ENCODE data around the gene NCS1.
"Not testable (repeated sequence)": the region's sequence is repeated elsewhere in the genome, so short reads cannot be mapped to it uniquely, and the experiment has no call there.

Gene NCS1

DNA sequence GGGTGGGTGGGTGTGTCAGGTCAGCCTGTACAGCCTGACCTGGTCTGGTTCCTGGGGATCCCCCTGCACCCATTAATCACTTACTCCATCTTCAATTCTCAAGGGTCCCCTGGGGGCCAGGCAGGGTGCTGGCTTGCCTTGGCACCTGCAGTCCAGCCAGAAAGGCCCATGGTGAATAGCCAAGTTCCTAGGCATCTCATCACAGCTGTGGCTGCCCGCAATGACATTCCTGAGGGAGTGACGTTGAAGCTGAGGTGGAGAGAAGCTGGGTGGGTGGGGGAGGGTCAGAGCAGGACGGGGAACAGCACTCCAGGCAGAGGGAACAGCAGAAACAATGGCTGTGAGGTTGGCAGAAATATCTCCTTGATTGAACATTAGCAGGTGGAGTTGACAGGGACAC, 103.9 kb downstream of the NCS1 start:
- TF ChIP-seq, protein P1, sequence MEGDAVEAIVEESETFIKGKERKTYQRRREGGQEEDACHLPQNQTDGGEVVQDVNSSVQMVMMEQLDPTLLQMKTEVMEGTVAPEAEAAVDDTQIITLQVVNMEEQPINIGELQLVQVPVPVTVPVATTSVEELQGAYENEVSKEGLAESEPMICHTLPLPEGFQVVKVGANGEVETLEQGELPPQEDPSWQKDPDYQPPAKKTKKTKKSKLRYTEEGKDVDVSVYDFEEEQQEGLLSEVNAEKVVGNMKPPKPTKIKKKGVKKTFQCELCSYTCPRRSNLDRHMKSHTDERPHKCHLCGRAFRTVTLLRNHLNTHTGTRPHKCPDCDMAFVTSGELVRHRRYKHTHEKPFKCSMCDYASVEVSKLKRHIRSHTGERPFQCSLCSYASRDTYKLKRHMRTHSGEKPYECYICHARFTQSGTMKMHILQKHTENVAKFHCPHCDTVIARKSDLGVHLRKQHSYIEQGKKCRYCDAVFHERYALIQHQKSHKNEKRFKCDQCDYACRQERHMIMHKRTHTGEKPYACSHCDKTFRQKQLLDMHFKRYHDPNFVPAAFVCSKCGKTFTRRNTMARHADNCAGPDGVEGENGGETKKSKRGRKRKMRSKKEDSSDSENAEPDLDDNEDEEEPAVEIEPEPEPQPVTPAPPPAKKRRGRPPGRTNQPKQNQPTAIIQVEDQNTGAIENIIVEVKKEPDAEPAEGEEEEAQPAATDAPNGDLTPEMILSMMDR (IDR thresholded peaks at IDR 0.05; ENCODE audit: extremely low read depth, insufficient read depth, missing control alignments), result no peak
- in situ Hi-C loops (cut with MboI; ENCODE audit: low pct_unique_long_range_greater_than_20kb, low sequenced_read_pairs, unreplicated experiment), result no loop called here
- DNase-seq (ENCODE audit: low spot score), result no peak

DNA sequence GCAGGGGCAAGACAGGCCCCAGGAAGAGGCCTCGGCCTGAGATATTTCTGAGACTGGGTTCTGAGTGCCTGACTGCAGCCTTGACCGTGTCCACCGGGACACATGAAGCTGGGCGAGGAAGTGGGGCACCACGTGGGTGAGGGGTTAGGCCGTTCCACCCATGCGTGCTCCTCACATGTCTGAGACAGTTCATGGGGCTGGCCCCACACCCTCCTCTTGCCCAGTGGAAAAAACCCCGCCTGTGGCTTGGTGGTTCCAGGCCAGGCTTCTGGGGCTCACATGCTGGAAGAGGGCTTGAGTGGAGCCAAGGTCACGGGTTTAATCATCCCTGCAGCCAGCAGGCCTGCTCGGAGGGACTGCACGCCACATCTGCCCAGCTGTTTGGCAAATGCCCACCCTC, 104.8 kb downstream of the NCS1 start:
- TF ChIP-seq, protein P1 (IDR thresholded peaks at IDR 0.05; ENCODE audit: extremely low read depth, insufficient read depth, missing control alignments), result no peak
- DNase-seq (ENCODE audit: low spot score), result no peak
- in situ Hi-C loops (cut with MboI; ENCODE audit: low pct_unique_long_range_greater_than_20kb, low sequenced_read_pairs, unreplicated experiment), result no loop called here

DNA sequence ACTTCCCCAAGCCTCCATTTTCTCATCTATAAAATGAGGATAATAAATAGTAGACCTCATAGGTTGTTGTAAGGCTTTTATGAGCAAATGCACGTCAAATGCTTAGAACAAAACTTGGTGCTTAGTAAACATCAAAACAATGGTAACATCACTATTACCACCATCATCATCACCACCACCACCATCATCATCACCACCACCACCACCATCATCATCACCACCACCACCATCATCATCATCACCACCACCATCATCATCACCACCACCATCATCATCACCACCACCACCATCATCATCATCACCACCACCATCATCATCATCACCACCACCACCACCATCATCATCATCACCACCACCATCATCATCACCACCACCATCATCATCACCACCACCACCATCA, 105.3 kb downstream of the NCS1 start:
- in situ Hi-C loops (cut with MboI; ENCODE audit: low pct_unique_long_range_greater_than_20kb, low sequenced_read_pairs, unreplicated experiment); DNase-seq (ENCODE audit: low spot score): not testable (repeated sequence)

DNA sequence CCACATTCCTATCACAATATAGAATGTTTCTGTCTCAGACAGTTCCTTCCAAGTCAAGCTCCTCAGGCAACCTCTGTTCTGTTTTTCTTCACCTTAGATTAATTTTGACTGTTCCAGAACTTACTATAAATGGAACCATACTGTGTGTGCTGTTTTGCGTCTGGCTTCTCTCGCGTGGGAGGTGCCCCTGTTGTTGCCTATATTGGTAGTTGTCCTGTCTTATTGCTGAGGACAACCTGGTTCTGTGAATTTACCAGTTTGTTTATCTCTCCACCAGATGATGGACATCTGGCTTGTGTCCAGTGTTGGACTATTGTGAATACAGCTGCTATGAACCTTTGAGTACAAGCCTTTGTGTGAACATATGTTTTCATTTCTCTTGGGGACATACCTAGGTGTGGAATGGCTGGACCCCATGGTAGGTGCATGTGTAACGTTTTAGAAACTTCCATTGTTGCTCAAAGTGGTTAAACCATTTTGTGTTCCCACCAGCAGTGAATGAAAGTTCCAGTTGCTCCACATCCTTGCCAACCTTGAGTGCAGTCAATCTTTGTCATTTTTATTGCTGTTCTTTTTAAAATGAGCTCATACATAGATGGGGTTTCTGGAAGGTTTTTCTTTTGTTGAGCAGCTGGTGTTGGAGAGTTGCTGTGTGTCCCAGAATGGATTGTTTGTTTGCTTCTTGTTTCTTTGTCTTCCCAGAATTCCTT, 111.5 kb downstream of the NCS1 start:
- no peak for DNase-seq (ENCODE audit: low spot score)
- in situ Hi-C loops (cut with MboI; ENCODE audit: low pct_unique_long_range_greater_than_20kb, low sequenced_read_pairs, unreplicated experiment), result no loop called here
- TF ChIP-seq, protein P1 (IDR thresholded peaks at IDR 0.05; ENCODE audit: extremely low read depth, insufficient read depth, missing control alignments), result no peak

DNA sequence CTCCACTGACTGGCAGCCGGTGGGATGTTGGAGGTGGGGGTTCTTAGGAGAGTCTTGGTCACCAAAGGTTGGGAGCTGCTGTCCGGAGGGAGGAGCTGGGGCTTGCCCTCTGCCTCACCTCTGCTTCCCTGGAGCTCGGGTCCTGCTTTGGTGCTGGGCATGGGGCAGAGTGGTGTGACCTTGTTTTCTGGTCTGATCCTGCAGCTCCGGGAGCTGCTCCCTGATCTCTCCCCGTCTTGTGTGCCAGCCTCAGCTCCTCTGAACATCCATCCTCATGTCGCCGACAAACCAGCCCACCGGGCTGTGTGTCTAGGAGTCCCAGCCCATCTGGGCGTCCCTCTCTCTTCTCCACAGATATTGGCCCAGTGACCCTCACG, 112.0 kb downstream of the NCS1 start:
- DNase-seq (ENCODE audit: low spot score), result no peak
- TF ChIP-seq, protein P1 (IDR thresholded peaks at IDR 0.05; ENCODE audit: extremely low read depth, insufficient read depth, missing control alignments), result no peak
- in situ Hi-C loops (cut with MboI; ENCODE audit: low pct_unique_long_range_greater_than_20kb, low sequenced_read_pairs, unreplicated experiment), result no loop called here

DNA sequence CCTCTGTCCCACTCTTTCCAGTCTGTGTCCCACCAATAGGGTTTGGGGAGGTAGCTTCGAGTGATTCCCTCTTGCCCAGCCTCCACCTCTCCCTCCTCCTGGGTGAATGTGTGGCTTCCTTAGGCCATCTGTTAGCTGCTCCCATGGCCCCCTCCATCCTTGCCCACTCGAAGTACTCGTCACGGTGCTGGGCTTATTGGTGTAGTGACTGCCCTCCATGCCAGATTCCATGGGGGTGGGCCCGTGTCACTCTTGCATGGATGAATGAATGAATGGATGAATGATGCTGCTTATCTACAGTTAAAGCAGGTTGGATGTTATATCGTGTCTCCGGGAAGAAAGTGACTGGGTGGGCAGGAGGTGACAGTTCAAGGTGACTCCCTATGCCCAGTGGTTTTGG, 112.5 kb downstream of the NCS1 start:
- in situ Hi-C loops (cut with MboI; ENCODE audit: low pct_unique_long_range_greater_than_20kb, low sequenced_read_pairs, unreplicated experiment), result no loop called here
- DNase-seq (ENCODE audit: low spot score), result no peak
- TF ChIP-seq, protein P1 (IDR thresholded peaks at IDR 0.05; ENCODE audit: extremely low read depth, insufficient read depth, missing control alignments), result no peak

DNA sequence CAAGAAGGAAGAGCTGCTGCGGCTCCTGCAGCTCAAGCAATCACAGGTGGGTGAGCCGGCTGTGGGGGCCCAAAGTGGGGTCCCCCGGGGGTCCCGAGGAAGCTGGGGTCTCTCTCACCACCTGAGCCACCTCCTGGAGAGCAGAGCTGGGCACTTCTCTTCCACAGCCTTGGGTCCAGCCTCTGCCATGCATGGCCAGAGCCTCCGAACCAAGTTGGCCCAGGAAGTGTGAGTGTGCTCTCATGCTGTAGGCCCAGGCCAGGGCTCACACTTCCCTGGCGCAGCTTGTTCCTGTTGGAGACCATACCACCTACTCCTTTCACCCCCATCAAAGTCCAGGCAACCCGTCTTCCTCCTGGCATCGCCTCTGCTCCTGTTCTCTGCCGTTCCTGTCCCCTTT, 113.1 kb downstream of the NCS1 start:
- TF ChIP-seq, protein P1 (IDR thresholded peaks at IDR 0.05; ENCODE audit: extremely low read depth, insufficient read depth, missing control alignments), result no peak
- in situ Hi-C loops (cut with MboI; ENCODE audit: low pct_unique_long_range_greater_than_20kb, low sequenced_read_pairs, unreplicated experiment), result no loop called here
- DNase-seq (ENCODE audit: low spot score), result no peak

All from GM13977 (cell line).